GM12801 (cell line): ENCODE measurements around the gene PEX5L.

Source experiments
- CTCF ChIP-seq: IDR thresholded peaks from one replicate; pipeline ENCODE4 v1.5.1; 2011; ENCODE audit warnings: control low read depth; ENCODE audit not compliant: insufficient read length; ENCODE audit errors: extremely low read depth

PEX5L gene

DNA sequence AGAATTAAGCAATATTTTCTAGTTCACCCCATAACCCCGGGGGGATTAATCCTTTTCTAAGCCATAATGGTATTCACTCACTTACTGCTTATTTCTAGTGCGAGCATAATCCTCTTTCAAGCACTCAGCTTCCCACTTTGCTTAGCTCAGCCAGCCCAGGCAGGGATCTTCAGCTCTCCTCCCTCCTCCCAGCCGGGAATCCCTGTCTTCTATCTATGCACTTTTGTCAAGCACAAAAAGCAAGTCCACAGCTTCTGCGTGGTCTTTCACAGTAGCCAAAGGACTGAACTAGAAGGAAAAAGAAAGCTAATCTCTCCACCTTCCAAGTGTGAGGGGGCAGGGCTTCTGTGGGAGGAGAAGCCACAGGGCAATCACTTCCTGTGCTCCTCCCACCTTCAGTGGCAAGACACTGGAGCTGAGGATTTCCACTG is 62.8 kb downstream of the PEX5L start:
- TF ChIP-seq CTCF, result no peak

DNA sequence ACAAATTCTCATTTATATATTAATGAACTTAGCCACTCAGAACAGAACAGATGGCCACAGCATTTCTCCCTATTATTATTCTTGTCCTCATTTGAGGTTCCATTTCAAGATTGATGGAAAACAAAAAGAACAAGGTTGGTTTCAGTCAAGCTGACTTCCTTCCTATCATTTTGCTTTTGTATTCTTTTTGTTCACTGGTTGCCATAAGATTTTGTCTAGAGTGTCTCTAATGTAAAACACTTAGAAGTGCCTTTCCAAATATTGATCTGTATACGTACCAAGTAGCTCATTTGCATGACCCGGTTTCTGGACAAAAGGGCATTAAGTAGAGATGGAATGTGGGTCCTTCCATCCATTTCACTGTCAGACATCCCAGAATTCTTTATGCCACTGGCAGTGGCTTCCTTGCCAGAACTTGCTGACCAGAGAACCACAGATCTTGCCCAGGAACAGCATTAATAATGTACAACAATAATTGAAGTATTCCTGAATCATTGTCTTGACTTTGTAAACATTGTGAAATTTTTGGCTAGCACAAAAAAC is 63.8 kb downstream of the PEX5L start:
- no peak for TF ChIP-seq CTCF

- no peak for TF ChIP-seq CTCF
Observed at GRCh38 chr3:179971280-179971679, 65.5 kb downstream of the PEX5L start.

DNA sequence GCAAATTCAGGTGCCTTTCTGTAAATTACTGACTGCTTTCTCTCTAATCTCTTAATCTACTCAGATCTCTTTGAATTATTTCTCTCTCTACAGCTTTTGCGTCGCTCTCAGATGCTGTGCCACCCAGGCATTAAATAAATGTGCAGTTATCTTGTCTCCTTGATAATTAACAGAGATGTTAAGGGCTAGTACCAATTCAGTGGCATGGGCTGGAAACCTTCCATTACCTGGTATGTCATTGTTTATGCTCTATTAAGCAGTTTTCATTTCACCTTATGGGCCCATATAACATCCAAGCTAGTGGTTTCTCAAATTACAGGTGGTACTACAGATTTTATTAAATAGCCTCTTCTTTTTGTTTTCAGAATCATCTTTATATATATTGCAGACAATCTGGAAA is 66.0 kb downstream of the PEX5L start:
- TF ChIP-seq CTCF, result no peak

- no peak for TF ChIP-seq CTCF
Observed at GRCh38 chr3:179969525-179969924, 67.2 kb downstream of the PEX5L start.

DNA sequence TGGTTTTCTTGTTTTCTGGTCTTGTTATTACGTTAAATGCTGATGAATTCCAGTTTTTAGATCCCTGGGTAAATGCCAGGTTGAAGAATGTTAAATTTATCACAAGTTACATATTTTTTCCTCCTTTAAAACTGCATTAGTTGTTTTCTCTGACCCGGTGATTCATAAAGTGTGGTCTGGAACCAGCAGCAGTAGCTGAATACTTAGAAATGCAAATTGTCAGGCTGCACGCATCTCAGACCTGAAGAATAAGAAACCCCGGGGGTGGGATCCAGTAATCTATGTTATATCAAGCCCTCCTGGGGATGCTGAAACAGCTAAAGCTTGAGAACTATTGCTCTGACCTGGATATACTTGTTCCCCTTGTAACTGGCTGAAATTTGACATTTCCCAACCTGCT is 69.1 kb downstream of the PEX5L start:
- no peak for TF ChIP-seq CTCF

GRCh38 chr3:179964890-179965289 is 71.8 kb downstream of the PEX5L start:
- no peak for TF ChIP-seq CTCF
